Mesothelial cell of epicardium (in vitro differentiated cells): ENCODE measurements around the gene STK31. TPM values are rescaled to one million over a fixed set of nuclear protein-coding genes. Genes with fewer than 3 reads are reported as not detected.
A peak's percentile ranks its signal among the peaks of the same experiment; 100 is the strongest.
"Not testable (repeated sequence)": the region's sequence is repeated elsewhere in the genome, so short reads cannot be mapped to it uniquely, and the experiment has no call there.

Source experiments
- DNase-seq, 2 experiments: peaks; one replicate each; pipeline ENCODE4 v3.0.0; 2021; ENCODE audit warnings: low spot score in 2 of 2; ENCODE audit not compliant: unreplicated experiment in 2 of 2
- H3K27ac Mint-ChIP-seq: 2 replicates; pipeline ENCODE4 v1.8.0; 2021; ENCODE audit warnings: mixed read lengths
- H3K27me3 Mint-ChIP-seq: 2 replicates; pipeline ENCODE4 v1.8.0; 2021; ENCODE audit warnings: low read depth, mixed read lengths
- H3K36me3 Mint-ChIP-seq: 2 replicates; pipeline ENCODE4 v1.8.0; 2021; ENCODE audit warnings: mixed read lengths
- H3K4me1 Mint-ChIP-seq: 2 replicates; pipeline ENCODE4 v1.8.0; 2021; ENCODE audit warnings: mixed read lengths
- H3K4me3 Mint-ChIP-seq: 2 replicates; pipeline ENCODE4 v1.8.0; 2021; ENCODE audit warnings: mild to moderate bottlenecking, moderate library complexity, mixed read lengths
- H3K9me3 Mint-ChIP-seq: 2 replicates; pipeline ENCODE4 v1.8.0; 2021; ENCODE audit warnings: mixed read lengths
- CTCF ChIP-seq: fragments of 200-600 bp; sonication (generic); IDR thresholded peaks from one replicate; pipeline ENCODE4 v1.5.0; 2021; ENCODE audit warnings: antibody characterized with exemption; ENCODE audit not compliant: unreplicated experiment
- total RNA-seq: library from RNA; stranded (reverse); gene quantifications from 3 replicates; pipeline ENCODE4 v1.2.1, GENCODE V29; 2021

The STK31 gene
- total RNA-seq, 1 donor from 2014 or later: 0.94 TPM

- no peak overlapping the region for H3K27ac Mint-ChIP-seq
- TF ChIP-seq CTCF: peak; percentile 72
- no peaks in the 10 kb centered on the region for H3K4me1 Mint-ChIP-seq
- DNase-seq: no peak
- peaks cover 16% of the 10 kb centered on the region for H3K27me3 Mint-ChIP-seq
- no peaks in the 10 kb centered on the region for H3K36me3 Mint-ChIP-seq
- no peak overlapping the region for H3K4me3 Mint-ChIP-seq
- H3K9me3 Mint-ChIP-seq: no peaks in the 10 kb centered on the region
Measured at GRCh38 chr7:23863209-23863787, 153.3 kb downstream of the STK31 start.

DNA sequence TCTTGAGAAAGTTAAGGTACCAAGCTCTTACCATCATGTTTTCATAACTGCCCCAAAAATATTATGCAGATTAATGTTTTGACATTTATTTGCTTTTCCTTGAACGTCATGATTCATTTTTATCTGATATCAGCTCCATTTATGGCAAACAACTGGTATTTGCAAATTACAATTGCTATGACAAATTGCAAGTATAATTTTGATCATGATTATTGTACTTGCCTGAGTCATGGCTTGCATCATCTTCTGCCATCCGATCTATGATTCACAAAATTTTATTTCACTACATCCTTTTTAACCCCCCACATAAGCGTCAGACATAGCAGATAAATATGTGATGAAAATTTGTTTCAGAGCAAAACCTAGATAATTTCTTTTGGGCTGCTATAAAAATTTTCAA is 155.0 kb downstream of the STK31 start:
- H3K4me3 Mint-ChIP-seq: no peak overlapping the region
- H3K9me3 Mint-ChIP-seq: no peaks in the 10 kb centered on the region
- DNase-seq: no peak
- no peak for TF ChIP-seq CTCF
- H3K27ac Mint-ChIP-seq: no peak overlapping the region
- no peaks in the 10 kb centered on the region for H3K36me3 Mint-ChIP-seq
- no peaks in the 10 kb centered on the region for H3K4me1 Mint-ChIP-seq
- peaks cover 20% of the 10 kb centered on the region for H3K27me3 Mint-ChIP-seq

DNA sequence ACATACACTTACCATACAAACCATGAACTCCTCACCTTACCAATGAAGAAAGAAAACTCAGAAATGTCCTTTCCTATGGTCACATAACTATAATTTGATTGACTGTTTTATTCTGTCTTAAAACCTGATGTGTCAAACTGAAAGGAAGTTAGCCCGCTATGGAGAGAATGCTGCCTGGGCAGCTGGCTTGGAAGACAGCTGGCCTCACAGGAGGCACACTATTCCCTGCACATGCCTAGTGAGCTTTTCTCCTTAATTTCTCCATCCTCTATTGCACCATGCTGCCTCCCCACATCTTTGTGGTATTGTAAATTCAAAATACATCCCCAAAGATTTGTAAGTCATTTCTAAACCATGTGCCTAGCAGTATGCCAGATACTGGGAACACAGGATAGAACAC is 163.3 kb downstream of the STK31 start:
- H3K9me3 Mint-ChIP-seq: no peaks in the 10 kb centered on the region
- peaks cover 4% of the 10 kb centered on the region for H3K27me3 Mint-ChIP-seq
- H3K27ac Mint-ChIP-seq: no peak overlapping the region
- H3K36me3 Mint-ChIP-seq: no peaks in the 10 kb centered on the region
- H3K4me3 Mint-ChIP-seq: no peak overlapping the region
- TF ChIP-seq CTCF: no peak
- no peak for DNase-seq
- H3K4me1 Mint-ChIP-seq: no peaks in the 10 kb centered on the region

- H3K27ac Mint-ChIP-seq, H3K4me3 Mint-ChIP-seq, DNase-seq, H3K4me1 Mint-ChIP-seq, H3K9me3 Mint-ChIP-seq, H3K36me3 Mint-ChIP-seq, H3K27me3 Mint-ChIP-seq: not testable (repeated sequence)
Measured at GRCh38 chr7:23876526-23876925, 166.5 kb downstream of the STK31 start.

Other genes with a start within 250 kb of the STK31 start
- 84.3 to 91.3 TPM (median 89.1 TPM) in 3 replicates for gene IGF2BP3, start 239.7 kb upstream of the STK31 start, total RNA-seq
- gene TRA2A, start 178.2 kb upstream of the STK31 start, total RNA-seq: 154 to 165 TPM (median 162 TPM) in 3 replicates
- 9.6 to 13.7 TPM (median 10.6 TPM) in 3 replicates for gene CCDC126, start 112.8 kb upstream of the STK31 start, total RNA-seq
- gene FAM221A, start 30.0 kb upstream of the STK31 start, total RNA-seq: 16.9 to 18.6 TPM (median 18.4 TPM) in 3 replicates